AG20443 (cell line): ENCODE measurements around the gene CTDNEP1.

Source experiments
- DNase-seq: peaks from one replicate; pipeline ENCODE4 v3.0.0; 2012; ENCODE audit warnings: low spot score, mixed read lengths

CTDNEP1 gene

GRCh38 chr17:7251661-7252175 lies at the start of gene CTDNEP1:
TSS of gene CTDNEP1 (minus strand) at chr17:7251734. CDS start at chr17:7251296, 438 bp downstream.
- peak; percentile 96 for DNase-seq

- DNase-seq: peak; percentile 93
Observed at GRCh38 chr17:7296189-7296861, 44.8 kb upstream of the CTDNEP1 start.

GRCh38 chr17:7295230-7296180 lies 44.0 kb upstream of the CTDNEP1 start:
- no peak for DNase-seq

GRCh38 chr17:7294614-7295153 lies 43.1 kb upstream of the CTDNEP1 start, which contains the start of gene YBX2:
TSS of gene YBX2 (minus strand) at chr17:7294639. CDS start at chr17:7294500, 139 bp downstream.
- peak; percentile 63 for DNase-seq

GRCh38 chr17:7293816-7294613 lies 42.5 kb upstream of the CTDNEP1 start:
- no peak for DNase-seq

GRCh38 chr17:7293159-7293558 lies 41.6 kb upstream of the CTDNEP1 start:
- DNase-seq: peak; percentile 6

GRCh38 chr17:7292729-7293128 lies 41.2 kb upstream of the CTDNEP1 start:
- peak; percentile 12 for DNase-seq

GRCh38 chr17:7292194-7292593 lies 40.7 kb upstream of the CTDNEP1 start:
- peak; percentile 3 for DNase-seq

GRCh38 chr17:7290685-7291084 lies 39.2 kb upstream of the CTDNEP1 start:
- DNase-seq: peak; percentile 3

GRCh38 chr17:7290166-7290565 lies 38.6 kb upstream of the CTDNEP1 start:
- peak; percentile 3 for DNase-seq

GRCh38 chr17:7289256-7290032 lies 37.9 kb upstream of the CTDNEP1 start:
- peak; percentile 4 for DNase-seq

GRCh38 chr17:7285679-7286078 lies 34.1 kb upstream of the CTDNEP1 start:
- DNase-seq: no peak

GRCh38 chr17:7284911-7285310 lies 33.4 kb upstream of the CTDNEP1 start:
- DNase-seq: no peak

GRCh38 chr17:7283471-7284216 lies 32.1 kb upstream of the CTDNEP1 start:
- no peak for DNase-seq

GRCh38 chr17:7282752-7283321 lies 31.3 kb upstream of the CTDNEP1 start:
- DNase-seq: no peak

- no peak for DNase-seq
Observed at GRCh38 chr17:7281953-7282751, 30.6 kb upstream of the CTDNEP1 start.

- DNase-seq: peak; percentile 97
Observed at GRCh38 chr17:7281074-7281952, 29.8 kb upstream of the CTDNEP1 start, which contains the start of gene SLC2A4. TSS of gene SLC2A4 (plus strand) at chr17:7281718. CDS start at chr17:7281935, 217 bp downstream.
